Measurements from ENCODE around the gene CACUL1. TPM values are rescaled to one million over a fixed set of nuclear protein-coding genes. Genes with fewer than 3 reads are reported as not detected.

Gene CACUL1
- total and polyA plus RNA-seq, 2 of the 13 experiments (the other 11 are each of a cell fraction or from before 2014, with no cell fraction given): 14.2 to 31.0 TPM

DNA sequence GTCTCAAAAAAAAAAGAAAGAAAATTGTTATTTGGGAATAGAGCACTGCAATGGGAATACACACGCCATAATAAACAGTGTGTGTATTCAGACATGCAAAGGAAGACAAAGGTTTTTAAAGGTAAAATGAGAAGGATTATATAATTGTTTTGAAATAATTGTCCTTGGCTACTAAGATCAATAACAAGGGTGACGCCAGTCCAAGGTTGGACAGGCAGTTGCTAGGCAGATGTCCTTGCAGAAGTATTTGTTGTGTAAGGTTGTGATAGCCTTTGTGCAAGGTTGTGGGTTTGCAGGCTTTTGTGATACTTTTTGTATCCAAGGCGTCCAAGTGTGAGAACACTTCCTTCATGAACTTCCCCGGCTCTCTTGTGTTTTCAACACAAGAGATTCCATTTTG lies 87.0 kb downstream of the CACUL1 start (continued):
- TF ChIP-seq, protein P1, sequence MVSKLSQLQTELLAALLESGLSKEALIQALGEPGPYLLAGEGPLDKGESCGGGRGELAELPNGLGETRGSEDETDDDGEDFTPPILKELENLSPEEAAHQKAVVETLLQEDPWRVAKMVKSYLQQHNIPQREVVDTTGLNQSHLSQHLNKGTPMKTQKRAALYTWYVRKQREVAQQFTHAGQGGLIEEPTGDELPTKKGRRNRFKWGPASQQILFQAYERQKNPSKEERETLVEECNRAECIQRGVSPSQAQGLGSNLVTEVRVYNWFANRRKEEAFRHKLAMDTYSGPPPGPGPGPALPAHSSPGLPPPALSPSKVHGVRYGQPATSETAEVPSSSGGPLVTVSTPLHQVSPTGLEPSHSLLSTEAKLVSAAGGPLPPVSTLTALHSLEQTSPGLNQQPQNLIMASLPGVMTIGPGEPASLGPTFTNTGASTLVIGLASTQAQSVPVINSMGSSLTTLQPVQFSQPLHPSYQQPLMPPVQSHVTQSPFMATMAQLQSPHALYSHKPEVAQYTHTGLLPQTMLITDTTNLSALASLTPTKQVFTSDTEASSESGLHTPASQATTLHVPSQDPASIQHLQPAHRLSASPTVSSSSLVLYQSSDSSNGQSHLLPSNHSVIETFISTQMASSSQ (IDR thresholded peaks at IDR 0.05; ENCODE audit: low read depth): no peak
- TF ChIP-seq, protein P1 (CRISPR knock-in tag; IDR thresholded peaks at IDR 0.05; ENCODE audit: borderline replicate concordance): no peak
- TF ChIP-seq, protein P2, sequence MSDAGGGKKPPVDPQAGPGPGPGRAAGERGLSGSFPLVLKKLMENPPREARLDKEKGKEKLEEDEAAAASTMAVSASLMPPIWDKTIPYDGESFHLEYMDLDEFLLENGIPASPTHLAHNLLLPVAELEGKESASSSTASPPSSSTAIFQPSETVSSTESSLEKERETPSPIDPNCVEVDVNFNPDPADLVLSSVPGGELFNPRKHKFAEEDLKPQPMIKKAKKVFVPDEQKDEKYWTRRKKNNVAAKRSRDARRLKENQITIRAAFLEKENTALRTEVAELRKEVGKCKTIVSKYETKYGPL (CRISPR knock-in tag; IDR thresholded peaks at IDR 0.05): no peak
- TF ChIP-seq IKZF1 (IDR thresholded peaks at IDR 0.05) (no peak), NFYB (CRISPR knock-in tag; IDR thresholded peaks at IDR 0.05) (no peak), ZNF746 (CRISPR knock-in tag; IDR thresholded peaks at IDR 0.05) (no peak), SETDB1 (CRISPR knock-in tag; IDR thresholded peaks at IDR 0.05; ENCODE audit: borderline replicate concordance) (no peak), BHLHE40 (IDR thresholded peaks at IDR 0.05; ENCODE audit: low read length) (no peak), RAD51 (IDR thresholded peaks at IDR 0.05; ENCODE audit: borderline replicate concordance) (no peak), GATA4 (IDR thresholded peaks at IDR 0.05; ENCODE audit: borderline replicate concordance, low read depth) (no peak), NFKB2 (CRISPR knock-in tag; IDR thresholded peaks at IDR 0.05; ENCODE audit: borderline replicate concordance) (no peak), RFXAP (CRISPR knock-in tag; IDR thresholded peaks at IDR 0.05; ENCODE audit: borderline replicate concordance) (peak; percentile 99), EP300 (IDR thresholded peaks at IDR 0.05; ENCODE audit: low read depth in 2 of 2, low read length in 2 of 2) (peak in 1 of 2 experiments; percentile 73; a peak in 2 of 4 replicates), EP300 (CRISPR knock-in tag; IDR thresholded peaks at IDR 0.05; ENCODE audit: borderline replicate concordance) (no peak), SMAD9 (CRISPR knock-in tag; IDR thresholded peaks at IDR 0.05) (no peak)
- TF ChIP-seq, protein P3, sequence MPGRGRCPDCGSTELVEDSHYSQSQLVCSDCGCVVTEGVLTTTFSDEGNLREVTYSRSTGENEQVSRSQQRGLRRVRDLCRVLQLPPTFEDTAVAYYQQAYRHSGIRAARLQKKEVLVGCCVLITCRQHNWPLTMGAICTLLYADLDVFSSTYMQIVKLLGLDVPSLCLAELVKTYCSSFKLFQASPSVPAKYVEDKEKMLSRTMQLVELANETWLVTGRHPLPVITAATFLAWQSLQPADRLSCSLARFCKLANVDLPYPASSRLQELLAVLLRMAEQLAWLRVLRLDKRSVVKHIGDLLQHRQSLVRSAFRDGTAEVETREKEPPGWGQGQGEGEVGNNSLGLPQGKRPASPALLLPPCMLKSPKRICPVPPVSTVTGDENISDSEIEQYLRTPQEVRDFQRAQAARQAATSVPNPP (CRISPR knock-in tag; IDR thresholded peaks at IDR 0.05): no peak
- TF ChIP-seq, protein P4, sequence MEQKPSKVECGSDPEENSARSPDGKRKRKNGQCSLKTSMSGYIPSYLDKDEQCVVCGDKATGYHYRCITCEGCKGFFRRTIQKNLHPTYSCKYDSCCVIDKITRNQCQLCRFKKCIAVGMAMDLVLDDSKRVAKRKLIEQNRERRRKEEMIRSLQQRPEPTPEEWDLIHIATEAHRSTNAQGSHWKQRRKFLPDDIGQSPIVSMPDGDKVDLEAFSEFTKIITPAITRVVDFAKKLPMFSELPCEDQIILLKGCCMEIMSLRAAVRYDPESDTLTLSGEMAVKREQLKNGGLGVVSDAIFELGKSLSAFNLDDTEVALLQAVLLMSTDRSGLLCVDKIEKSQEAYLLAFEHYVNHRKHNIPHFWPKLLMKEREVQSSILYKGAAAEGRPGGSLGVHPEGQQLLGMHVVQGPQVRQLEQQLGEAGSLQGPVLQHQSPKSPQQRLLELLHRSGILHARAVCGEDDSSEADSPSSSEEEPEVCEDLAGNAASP (CRISPR knock-in tag; IDR thresholded peaks at IDR 0.05; ENCODE audit: borderline replicate concordance): peak; percentile 85; the same call in 1 of the 2 replicates
- TF ChIP-seq, protein P5, sequence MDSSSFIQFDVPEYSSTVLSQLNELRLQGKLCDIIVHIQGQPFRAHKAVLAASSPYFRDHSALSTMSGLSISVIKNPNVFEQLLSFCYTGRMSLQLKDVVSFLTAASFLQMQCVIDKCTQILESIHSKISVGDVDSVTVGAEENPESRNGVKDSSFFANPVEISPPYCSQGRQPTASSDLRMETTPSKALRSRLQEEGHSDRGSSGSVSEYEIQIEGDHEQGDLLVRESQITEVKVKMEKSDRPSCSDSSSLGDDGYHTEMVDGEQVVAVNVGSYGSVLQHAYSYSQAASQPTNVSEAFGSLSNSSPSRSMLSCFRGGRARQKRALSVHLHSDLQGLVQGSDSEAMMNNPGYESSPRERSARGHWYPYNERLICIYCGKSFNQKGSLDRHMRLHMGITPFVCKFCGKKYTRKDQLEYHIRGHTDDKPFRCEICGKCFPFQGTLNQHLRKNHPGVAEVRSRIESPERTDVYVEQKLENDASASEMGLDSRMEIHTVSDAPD (CRISPR knock-in tag; IDR thresholded peaks at IDR 0.05): no peak
- TF ChIP-seq, protein P6, sequence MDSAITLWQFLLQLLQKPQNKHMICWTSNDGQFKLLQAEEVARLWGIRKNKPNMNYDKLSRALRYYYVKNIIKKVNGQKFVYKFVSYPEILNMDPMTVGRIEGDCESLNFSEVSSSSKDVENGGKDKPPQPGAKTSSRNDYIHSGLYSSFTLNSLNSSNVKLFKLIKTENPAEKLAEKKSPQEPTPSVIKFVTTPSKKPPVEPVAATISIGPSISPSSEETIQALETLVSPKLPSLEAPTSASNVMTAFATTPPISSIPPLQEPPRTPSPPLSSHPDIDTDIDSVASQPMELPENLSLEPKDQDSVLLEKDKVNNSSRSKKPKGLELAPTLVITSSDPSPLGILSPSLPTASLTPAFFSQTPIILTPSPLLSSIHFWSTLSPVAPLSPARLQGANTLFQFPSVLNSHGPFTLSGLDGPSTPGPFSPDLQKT (CRISPR knock-in tag; IDR thresholded peaks at IDR 0.05; ENCODE audit: borderline replicate concordance): no peak

Data from HepG2 (cell line).